ENCODE measurements around the gene KCNMA1.

DNA sequence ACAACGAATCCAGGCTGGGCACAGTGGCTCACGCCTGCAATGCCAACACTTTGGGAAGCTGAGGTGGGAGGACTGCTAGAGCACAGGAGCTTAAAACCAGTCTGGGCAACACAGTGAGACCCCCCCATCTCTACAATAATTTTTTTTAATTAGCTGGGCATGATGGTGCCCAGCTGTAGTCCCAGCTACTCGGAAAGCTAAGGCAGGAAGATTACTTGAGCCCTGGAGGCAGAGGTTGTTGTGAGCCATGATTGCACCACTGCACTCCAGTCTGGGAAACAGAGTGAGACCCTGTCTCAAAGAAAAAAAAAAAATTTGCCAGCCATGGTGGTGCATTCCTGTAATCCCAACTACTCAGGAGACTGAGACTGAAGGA, 396.3 kb downstream of the KCNMA1 start:
- TF ChIP-seq, protein P1, sequence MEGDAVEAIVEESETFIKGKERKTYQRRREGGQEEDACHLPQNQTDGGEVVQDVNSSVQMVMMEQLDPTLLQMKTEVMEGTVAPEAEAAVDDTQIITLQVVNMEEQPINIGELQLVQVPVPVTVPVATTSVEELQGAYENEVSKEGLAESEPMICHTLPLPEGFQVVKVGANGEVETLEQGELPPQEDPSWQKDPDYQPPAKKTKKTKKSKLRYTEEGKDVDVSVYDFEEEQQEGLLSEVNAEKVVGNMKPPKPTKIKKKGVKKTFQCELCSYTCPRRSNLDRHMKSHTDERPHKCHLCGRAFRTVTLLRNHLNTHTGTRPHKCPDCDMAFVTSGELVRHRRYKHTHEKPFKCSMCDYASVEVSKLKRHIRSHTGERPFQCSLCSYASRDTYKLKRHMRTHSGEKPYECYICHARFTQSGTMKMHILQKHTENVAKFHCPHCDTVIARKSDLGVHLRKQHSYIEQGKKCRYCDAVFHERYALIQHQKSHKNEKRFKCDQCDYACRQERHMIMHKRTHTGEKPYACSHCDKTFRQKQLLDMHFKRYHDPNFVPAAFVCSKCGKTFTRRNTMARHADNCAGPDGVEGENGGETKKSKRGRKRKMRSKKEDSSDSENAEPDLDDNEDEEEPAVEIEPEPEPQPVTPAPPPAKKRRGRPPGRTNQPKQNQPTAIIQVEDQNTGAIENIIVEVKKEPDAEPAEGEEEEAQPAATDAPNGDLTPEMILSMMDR (IDR thresholded peaks at IDR 0.05): no peak
- TF ChIP-seq POLR2A (IDR thresholded peaks at IDR 0.05): no peak
